Midbrain (tissue), 1 donor: Measurements from ENCODE around the gene RBL1.
"Not testable (repeated sequence)": the region's sequence is repeated elsewhere in the genome, so short reads cannot be mapped to it uniquely, and the experiment has no call there.

ENCODE experiments used
- DNase-seq: peaks from one replicate; lab custom pipeline; 2025; lab: John Stamatoyannopoulos, UW

RBL1 gene, protein sequence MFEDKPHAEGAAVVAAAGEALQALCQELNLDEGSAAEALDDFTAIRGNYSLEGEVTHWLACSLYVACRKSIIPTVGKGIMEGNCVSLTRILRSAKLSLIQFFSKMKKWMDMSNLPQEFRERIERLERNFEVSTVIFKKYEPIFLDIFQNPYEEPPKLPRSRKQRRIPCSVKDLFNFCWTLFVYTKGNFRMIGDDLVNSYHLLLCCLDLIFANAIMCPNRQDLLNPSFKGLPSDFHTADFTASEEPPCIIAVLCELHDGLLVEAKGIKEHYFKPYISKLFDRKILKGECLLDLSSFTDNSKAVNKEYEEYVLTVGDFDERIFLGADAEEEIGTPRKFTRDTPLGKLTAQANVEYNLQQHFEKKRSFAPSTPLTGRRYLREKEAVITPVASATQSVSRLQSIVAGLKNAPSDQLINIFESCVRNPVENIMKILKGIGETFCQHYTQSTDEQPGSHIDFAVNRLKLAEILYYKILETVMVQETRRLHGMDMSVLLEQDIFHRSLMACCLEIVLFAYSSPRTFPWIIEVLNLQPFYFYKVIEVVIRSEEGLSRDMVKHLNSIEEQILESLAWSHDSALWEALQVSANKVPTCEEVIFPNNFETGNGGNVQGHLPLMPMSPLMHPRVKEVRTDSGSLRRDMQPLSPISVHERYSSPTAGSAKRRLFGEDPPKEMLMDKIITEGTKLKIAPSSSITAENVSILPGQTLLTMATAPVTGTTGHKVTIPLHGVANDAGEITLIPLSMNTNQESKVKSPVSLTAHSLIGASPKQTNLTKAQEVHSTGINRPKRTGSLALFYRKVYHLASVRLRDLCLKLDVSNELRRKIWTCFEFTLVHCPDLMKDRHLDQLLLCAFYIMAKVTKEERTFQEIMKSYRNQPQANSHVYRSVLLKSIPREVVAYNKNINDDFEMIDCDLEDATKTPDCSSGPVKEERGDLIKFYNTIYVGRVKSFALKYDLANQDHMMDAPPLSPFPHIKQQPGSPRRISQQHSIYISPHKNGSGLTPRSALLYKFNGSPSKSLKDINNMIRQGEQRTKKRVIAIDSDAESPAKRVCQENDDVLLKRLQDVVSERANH

DNA sequence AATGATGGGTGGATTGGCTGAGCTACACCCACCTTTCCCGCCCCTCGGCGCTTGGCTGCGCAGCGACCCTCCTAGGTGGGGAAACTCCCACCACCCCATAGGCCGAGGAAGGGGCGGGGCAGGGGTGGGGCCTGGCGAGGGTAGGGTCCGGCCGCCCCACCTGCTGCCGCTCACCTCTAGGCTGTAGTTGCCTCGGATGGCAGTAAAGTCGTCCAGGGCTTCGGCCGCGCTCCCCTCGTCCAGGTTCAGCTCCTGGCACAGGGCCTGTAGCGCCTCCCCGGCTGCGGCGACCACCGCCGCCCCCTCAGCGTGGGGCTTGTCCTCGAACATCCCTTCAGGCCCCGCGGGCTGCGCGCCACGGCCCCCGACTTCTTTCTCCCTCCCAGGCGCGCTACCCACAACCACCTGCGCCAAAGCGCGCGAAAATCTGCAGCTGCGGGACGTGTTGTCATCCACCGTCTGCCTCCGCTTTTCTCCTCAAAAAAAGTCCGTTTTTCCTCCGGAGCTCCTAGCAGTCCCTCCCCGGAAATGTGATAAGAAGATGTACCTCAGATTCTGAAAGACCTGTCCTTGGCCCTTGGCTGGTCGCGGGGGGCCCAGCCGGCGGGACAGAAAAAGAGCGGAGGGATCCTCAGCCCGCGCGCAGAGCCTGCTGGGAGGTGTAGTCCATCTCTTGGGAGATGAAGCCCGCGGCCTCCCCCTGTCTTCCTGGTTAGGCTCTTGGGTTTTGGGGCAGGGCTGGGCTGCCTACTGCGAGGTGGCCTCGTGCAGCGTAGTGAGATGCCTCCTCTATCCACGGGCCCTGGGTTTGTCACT lies at the start of gene RBL1:
Gene RBL1 (minus strand): TSS at position 399 of the 816 bp plus-strand sequence. CDS start 69 bp downstream, at position 330.
- DNase-seq = peak; percentile 87

DNA sequence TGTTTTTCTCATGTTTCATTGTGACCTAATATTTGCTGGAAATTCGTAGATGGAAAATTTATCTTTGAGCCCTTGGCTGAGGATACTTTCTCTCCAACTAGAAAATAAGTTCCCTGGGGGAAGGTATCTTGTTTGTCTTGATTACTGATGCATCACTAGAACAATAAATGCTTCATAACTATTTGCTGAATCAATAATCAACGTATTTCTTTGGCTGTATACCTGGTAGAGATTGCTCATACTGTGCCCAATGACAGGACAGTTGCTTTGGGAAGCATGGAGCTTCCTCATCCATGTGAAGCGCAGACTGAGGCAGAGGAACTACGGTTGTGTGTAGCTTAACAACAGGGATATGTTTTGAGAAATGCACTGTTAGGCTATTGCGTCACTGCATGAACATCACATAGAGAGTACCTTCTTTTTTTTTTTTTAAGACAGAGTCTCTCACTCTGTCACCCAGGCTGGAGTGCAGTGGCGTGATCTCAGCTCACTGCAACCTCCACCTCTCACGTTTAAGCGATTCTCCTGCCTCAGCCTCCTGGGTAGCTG lies 49.1 kb upstream of the RBL1 start:
- no peak for DNase-seq

DNA sequence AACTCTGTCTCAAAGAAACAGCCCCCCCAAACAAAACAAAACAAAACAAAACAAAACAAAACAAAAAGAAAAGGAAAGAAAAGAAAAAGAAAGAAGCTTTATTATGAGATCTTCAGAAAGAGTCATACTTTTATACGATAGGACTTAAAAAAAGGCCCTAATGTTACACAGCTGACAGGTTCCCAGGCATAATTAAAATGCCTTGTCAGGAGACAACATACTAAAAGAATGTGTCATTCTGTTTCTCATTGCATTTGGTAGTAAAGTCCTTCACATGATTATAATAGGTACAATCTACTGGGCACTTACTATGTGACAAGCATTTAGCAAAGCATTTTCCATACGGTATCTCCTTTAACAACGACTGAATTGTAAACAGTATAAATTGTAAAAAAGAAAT lies 46.9 kb upstream of the RBL1 start:
- DNase-seq = no peak

DNA sequence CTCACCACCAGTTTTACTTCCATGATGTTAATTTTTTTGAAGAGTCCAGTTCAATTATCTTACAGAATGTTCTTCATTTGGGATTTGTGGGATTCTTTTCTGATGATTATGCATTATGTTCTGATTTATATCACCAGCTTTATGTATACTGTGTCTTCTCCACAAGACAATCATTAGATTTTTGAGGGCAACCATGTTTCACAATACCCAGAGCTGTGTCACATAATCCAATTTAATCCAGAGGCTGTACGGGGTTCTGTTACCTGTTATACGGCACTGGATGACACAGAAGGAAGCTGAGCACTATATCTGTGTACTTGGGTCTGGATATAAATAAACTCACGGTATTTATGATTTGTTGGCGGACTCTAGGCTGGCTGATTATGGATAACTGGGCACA lies 41.8 kb upstream of the RBL1 start:
- no peak for DNase-seq

DNA sequence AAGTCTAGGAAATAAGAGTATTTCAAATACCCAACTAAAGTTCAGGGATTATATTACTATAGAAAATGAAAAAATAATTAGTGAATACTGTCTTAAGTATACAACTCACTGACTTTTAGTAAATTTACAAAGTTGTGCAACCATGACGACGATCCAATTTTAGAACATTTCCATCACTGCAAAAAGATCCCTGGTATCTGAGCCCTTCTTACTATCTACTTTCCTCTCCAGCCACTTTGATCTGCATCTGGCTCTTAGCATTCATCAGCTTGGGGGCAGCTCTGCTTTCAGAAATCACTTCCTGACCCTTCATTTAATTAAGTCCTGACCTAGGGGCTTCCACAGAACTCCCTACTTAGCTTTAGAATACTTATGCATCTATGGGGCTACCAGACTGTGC lies 38.2 kb upstream of the RBL1 start:
- DNase-seq = no peak

DNA sequence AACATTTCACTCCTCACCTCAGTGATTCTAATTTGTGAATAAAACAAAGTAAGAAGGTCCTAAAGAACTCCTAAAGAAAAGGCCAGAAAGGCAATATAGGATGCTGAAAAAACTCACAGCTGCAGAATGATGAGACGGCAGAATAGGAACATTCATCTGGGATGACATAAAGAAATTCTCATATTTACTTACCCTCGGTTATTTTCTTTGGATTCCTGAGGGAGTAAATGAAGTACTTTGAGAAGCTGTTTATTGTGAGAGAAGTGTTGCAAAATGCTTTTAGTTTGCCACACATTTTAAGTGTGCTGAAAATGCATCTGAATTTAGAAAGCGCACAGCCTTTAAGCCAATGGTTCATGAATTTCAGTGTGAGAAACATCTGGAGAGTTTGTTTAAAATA lies 35.7 kb upstream of the RBL1 start:
- no peak for DNase-seq

DNA sequence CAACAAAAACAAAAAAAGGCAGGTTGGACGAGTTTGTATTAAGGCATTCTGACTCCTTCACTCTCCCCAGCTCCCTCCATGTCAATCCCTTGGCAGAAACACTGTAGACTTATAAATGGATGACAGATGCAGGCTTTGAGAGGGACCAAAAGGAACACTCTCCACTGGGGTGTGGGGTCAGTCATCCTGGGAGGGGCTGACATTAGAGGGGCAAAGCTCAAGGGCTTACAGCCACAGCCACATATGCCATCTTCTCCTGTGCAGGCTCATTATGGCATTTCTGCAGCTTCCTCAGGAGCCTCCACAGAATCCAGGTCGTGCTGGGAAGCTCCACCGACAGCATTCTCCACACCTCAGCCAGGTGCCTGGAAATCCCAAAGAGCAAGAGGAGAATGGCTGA lies 33.0 kb upstream of the RBL1 start:
- DNase-seq = no peak

DNA sequence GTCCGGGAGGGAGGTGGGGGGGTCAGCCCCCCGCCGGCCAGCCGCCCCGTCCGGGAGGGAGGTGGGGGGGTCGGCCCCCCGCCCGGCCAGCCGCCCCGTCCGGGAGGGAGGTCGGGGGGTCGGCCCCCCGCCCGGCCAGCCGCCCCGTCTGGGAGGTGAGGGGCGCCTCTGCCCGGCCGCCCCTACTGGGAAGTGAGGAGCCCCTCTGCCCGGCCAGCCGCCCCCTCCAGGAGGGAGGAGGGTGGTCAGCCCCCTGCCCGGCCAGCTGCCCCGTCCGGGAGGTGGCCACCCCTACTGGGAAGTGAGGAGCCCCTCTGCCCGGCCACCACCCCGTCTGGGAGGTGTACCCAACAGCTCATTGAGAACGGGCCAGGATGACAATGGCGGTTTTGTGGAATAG lies 30.5 kb upstream of the RBL1 start:
- DNase-seq = not testable (repeated sequence)

DNA sequence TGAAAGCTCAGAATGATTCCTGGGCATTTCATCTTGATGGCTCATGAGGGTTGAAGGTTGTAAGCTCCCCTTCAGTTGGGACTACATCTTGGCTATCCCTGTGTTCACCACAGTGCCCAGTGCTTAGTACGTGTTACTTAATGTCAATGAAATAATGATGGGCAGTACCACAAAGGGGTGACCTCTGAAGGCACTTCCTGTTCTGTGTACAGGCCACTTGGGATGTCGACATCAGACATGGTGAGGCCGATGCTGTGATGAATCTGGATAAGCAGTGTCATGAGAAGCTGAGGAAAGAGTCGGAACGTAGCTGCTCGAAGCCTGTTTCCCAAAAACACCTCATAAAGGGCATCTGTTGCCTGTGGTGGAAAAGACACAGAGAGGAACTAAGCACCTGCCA lies 27.6 kb upstream of the RBL1 start:
- no peak for DNase-seq

DNA sequence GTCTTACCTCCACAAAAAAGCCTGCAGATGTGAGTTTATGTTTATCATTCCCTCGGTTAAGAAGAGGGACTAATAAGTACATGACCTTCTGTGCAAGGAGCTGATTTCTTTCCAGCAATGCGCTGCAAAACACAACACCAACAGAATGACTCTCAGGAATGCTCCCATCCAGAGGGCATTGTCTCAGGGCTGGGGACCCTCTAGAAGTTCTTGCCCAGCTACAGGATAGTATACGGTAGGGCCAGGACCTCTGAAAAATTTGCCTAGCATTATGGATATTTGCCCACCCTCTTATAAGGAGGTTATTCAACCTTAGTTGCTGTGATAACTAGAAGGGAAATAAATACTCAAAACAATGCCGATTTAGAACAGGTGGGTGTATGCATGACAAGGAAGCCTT lies 24.7 kb upstream of the RBL1 start:
- DNase-seq = no peak

DNA sequence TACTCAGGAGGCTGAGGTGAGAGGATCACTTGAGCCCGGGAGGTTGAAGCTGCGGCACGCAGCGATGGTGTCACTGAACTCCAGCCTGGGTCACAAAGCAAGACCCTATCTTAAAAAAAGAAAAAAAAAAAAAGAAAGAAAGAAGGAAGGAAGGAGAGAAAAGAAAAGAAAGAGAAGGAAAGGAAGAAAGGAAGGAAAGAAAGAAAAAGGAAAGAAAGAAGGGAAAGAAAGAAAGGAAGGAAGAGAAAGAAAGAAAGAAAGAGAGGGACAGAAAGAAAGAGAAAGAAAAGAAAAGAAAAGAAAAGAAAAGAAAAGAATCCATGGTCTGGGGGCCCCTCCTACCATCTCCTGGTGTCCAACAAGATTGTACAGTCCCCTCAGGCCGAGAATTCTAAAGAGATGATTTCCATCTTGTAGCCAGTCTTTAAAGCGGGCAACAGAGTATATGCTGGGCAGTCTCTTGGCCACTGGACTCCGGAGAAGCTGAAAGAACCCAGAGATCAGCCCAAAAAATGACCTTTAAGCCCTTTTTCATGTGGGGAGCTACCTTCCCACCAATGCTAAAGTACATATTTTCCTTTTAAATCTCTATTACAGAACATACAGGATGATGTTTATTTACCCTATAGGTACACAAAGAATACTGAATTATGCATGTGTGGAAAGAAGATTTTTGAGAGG lies 23.7 kb upstream of the RBL1 start:
- DNase-seq = no peak

DNA sequence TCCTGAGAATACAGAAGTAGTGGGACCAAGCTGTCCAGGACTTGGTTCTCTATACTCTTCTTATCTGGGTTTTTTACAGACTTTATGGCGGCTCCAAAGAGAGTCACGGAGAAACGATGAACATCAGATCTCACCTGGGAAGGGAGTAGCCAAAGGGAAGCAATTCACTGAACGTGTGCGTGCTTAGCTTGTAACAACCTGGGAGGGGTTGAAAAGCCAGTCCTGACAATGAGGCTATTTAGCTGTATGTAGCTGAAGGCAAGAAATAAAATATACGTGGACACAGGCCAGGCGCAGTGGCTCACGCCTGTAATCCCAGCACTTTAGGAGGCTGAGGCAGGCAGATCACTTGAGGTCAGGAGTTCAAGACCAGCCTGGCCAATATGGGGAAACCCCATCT lies 18.2 kb upstream of the RBL1 start:
- DNase-seq = no peak

DNA sequence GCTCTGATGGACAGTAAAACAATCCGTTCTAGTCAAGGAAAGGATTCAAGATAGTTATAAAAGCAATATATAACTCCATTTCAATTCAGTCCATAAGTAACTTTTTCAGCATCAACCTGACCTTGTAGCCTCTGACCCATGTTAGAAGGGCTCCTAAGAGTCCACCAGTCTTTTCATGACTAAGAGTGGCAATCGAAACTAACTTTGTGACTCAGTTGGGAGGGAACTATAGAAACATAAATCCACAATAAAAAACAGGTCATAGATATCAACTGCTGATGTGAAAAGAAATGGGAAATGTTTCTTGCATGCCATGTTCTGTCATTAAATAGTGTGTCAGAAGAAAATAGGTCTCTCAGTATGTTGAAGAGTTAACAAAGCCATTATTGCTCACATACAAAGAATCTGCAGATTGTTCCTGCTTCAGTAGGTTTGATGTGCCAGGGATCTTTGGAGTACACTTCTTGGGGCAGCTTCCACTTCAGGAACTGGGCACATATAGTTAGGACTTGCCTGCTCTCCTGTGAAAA lies 16.2 kb upstream of the RBL1 start:
- DNase-seq = no peak

DNA sequence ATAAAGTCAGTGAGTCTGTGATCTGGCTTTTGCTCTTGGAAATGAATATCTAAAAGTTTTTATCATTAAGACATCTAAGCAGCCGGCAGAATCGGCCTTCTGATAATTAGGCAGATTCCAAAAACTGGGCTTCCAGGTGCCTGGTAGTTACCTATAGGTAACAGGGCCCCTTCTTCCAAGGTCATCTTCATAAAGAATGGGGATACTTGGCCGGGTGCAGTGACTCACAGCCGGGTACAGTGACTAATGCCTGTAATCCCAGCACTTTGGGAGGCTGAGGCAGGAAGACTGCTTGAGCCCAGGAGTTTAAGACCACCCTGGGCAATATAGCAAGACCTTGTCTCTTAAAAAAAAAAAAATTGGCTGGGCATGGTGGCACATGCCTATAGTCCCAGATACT lies 12.9 kb upstream of the RBL1 start:
- no peak for DNase-seq

DNA sequence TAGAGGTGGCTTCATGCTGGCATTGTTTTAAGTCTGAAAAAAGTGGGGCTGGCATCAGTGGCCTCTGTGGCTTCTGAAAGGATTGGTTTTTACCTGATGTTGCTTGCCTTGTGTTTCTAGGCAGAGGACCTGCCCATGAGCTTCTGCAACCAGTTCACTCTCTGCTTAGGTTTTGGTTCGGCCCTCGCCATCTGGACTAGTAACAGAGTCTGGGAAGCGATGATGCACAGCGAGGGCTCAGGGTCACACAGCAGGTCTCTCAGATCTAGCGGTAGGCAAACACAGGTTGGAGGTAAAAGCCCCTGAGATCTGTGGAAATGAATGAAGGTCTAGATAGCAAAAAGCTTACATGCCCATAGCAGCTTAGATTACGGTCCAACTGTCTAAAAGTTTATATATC lies 6.8 kb upstream of the RBL1 start:
- DNase-seq = no peak

DNA sequence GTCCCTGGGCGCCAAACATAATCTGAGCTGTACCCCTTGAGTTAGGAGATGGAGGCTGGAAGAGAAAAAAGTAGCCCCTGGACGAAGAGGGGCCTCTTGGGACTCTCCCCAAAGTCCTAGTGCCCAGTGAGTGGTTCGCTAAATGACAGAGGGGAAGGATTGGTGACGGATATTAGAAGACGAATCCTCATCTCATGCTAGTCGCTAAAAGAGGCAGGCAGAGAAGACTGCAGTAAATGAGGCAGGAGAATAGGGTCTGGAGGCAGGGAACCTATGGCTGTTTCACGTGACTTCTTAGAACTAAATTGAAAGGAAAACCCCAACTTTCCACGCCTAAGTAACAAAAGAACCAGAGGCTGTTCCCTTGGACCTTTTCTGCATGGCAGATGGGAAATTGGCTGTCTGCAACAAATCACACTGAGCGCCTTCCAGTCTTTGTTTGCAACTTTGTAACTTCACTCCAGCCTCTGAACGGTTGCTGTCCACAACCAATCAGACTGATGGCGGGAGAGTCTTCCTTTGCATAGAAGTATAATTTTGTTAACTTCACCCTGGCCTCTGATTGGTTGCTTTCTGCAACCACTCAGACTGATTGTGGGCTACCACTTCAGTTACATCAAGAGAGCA lies 731 bp upstream of the RBL1 start:
- peak; percentile 17 for DNase-seq

DNA sequence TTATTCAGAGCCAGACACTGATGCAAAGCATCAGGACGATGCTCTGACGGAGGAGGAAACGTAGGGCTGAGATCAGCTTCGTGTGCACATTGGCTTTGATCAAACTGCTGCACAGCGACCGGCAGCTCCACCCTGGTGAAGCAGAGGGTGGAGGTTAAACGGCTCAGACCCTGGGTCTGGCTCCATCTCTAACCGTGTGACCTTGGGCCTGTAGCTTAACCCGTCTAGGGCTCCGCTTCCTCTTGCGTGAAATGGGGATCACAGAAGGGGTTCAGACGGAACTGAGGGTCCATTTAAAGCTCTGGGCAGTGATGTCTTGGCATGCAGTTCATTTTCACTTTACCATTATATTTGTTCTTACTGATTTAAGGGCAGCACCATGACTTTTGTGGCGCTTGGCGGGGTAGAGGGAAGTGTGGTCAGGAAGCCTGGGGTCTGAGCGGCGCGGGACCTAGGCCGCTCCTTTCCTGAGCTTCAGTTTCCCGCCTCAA lies 644 bp downstream of the RBL1 start:
- DNase-seq = no peak

DNA sequence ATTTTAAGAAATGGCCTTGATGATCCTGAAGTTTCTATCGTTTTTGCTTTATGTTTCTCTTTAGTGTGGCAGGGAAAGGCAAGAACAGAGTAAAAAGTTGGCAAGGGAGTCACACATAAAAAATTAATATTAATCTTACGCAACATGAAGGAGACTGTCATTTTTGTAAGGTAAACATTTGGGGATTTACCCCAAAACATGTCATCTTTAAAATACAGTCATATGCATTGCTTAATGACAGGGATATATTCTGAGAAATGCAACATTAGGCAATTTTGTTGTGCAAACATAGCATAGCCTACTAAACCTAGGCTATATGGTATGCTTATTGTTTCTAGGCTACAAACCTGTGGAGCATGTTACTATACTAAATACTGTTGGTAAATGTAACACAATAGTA lies 5.4 kb downstream of the RBL1 start:
- no peak for DNase-seq

DNA sequence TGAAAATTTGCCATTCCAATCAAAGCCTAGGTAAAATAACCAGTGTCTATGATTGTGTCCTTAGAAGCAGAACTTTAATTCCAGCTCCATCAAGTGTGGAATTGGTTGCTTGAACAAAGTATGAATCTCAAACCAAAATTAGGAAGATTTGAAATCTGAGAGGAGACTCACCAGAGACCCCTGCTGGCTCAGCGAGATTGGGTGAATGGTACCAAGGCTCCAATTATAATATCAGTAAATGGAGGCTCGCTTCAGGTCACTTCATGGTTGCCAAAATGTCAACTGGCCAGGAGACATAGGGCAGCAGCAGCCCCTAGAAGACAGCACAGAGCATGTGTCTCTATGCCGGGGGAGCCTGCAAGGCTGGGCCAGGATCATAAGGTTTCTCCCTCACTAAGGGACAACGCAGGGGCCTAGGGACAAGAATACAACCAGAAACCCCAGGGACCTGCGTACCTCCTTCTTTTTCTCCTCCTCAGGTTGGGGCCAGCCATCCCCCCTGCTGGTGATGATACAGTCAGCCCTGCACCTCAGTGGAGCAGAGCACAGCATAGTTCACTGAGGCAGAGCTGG lies 14.0 kb downstream of the RBL1 start:
- DNase-seq = no peak

DNA sequence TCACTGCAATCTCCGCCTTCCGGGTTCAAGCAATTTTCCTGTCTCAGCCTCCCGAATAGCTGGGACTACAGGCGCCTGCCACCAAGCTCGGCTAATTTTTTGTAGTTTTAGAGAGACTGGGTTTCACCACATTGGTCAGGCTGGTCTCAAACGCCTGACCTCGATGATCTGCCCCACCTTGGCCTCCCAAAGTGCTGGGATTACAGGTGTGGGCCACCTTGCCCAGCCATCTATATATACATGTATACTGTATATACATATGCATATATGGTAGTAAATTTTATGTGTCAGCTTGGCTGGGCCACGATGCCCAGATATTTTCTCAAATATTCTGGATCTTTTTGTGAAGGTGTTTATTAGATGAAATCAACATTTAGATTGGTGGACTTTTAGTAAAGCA lies 18.8 kb downstream of the RBL1 start:
- no peak for DNase-seq
